NOMO-1 treated with DMSO at 0.1 percent for 48 hours (cell line): ENCODE measurements around the gene GAGE2A.
"Not testable (repeated sequence)": the region's sequence is repeated elsewhere in the genome, so short reads cannot be mapped to it uniquely, and the experiment has no call there.

ENCODE experiments used
- DNase-seq: peaks from one replicate; lab custom pipeline; 2025; ENCODE audit not compliant: unreplicated experiment; lab: John Stamatoyannopoulos, UW

The GAGE2A gene

DNA sequence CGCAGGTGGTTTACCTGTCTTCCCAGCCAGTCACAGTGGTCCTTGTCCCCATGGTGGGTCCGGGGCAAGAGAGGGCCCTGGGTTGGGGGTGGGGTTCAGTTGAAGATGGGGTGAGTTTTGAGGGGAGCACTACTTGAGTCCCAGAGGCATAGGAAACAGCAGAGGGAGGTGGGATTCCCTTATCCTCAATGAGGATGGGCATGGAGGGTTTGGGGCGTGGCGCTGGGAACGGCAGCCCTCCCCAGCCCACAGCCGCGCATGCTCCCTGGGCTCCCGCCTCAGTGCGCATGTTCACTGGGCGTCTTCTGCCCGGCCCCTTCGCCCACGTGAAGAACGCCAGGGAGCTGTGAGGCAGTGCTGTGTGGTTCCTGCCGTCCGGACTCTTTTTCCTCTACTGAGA is at the start of gene GAGE2A:
Gene GAGE2A, plus strand, starts transcription at position 301 of the 400 bp plus-strand sequence. CDS start 1,155 bp downstream, outside the sequence.
- not testable (repeated sequence) for DNase-seq

- not testable (repeated sequence) for DNase-seq
Measured at GRCh38 chrX:49541433-49541832, 47.9 kb upstream of the GAGE2A start, which contains the start of gene GAGE12D. Gene GAGE12D (plus strand): TSS chrX:49541733. CDS start chrX:49542888, 1,155 bp downstream.

GRCh38 chrX:49550989-49551388 is 38.3 kb upstream of the GAGE2A start, which contains the start of gene GAGE12E:
Gene GAGE12E (plus strand): TSS chrX:49551289. CDS start chrX:49552444, 1,155 bp downstream.
- DNase-seq = not testable (repeated sequence)

GRCh38 chrX:49560542-49560941 is 28.8 kb upstream of the GAGE2A start, which contains the start of gene GAGE12F:
Gene GAGE12F (plus strand): TSS chrX:49560842. CDS start chrX:49561997, 1,155 bp downstream.
- DNase-seq = not testable (repeated sequence)

GRCh38 chrX:49568728-49569127 is 20.6 kb upstream of the GAGE2A start:
- not testable (repeated sequence) for DNase-seq

DNA sequence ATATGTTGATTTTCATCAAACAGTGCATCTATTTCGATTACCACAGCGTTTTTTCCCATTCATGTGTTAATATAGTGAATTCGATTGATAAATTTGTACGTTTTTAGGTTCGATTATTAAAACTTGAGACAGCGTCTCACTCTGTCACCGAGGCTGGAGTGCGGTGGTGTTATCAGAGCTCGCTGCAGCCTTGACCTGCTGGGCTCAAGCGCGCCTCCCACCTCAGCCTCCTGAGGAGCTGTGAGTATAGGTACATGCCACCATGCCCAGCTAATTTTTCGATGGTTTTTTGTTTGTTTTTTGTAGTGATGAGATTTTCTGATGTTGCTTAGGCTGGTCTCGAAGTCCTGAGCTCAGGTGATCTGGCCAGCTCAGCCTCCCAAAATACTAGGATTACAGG is 20.1 kb upstream of the GAGE2A start:
- not testable (repeated sequence) for DNase-seq

DNA sequence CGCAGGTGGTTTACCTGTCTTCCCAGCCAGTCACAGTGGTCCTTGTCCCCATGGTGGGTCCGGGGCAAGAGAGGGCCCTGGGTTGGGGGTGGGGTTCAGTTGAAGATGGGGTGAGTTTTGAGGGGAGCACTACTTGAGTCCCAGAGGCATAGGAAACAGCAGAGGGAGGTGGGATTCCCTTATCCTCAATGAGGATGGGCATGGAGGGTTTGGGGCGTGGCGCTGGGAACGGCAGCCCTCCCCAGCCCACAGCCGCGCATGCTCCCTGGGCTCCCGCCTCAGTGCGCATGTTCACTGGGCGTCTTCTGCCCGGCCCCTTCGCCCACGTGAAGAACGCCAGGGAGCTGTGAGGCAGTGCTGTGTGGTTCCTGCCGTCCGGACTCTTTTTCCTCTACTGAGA is 19.2 kb upstream of the GAGE2A start, which contains the start of gene GAGE12G:
Gene GAGE12G, plus strand, starts transcription at position 301 of the 400 bp plus-strand sequence. CDS start 1,155 bp downstream, outside the sequence.
- DNase-seq = not testable (repeated sequence)

GRCh38 chrX:49579649-49580048 is 9.6 kb upstream of the GAGE2A start, which contains the start of gene GAGE12H:
Gene GAGE12H (plus strand): TSS chrX:49579949. CDS start chrX:49581104, 1,155 bp downstream.
- DNase-seq = not testable (repeated sequence)

- DNase-seq = not testable (repeated sequence)
Measured at GRCh38 chrX:49589769-49590478, 628 bp downstream of the GAGE2A start.

DNA sequence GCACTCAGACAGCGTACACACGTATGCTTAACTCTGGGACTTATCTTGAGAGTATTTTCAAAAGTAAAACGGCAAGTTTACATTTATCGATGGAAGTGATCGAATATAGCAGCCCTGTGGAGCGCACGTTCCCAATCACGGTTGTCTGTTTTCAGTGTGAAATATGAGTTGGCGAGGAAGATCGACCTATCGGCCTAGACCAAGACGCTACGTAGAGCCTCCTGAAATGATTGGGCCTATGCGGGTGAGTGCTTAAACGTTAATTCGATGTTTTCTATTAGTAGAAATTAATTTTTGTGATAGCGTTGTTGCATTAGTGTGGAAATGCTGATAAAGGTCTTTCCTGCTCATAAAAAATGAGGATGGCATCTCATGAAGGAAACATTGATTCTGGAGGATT is 1.2 kb downstream of the GAGE2A start:
- not testable (repeated sequence) for DNase-seq

DNA sequence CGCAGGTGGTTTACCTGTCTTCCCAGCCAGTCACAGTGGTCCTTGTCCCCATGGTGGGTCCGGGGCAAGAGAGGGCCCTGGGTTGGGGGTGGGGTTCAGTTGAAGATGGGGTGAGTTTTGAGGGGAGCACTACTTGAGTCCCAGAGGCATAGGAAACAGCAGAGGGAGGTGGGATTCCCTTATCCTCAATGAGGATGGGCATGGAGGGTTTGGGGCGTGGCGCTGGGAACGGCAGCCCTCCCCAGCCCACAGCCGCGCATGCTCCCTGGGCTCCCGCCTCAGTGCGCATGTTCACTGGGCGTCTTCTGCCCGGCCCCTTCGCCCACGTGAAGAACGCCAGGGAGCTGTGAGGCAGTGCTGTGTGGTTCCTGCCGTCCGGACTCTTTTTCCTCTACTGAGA is 9.4 kb downstream of the GAGE2A start, which contains the start of gene GAGE1:
Gene GAGE1, plus strand, starts transcription at position 301 of the 400 bp plus-strand sequence. CDS start 1,155 bp downstream, outside the sequence.
- DNase-seq = not testable (repeated sequence)

GRCh38 chrX:49610718-49611310 is 21.5 kb downstream of the GAGE2A start:
- no peak for DNase-seq

- DNase-seq = no peak
Measured at GRCh38 chrX:49618574-49618973, 29.3 kb downstream of the GAGE2A start.

DNA sequence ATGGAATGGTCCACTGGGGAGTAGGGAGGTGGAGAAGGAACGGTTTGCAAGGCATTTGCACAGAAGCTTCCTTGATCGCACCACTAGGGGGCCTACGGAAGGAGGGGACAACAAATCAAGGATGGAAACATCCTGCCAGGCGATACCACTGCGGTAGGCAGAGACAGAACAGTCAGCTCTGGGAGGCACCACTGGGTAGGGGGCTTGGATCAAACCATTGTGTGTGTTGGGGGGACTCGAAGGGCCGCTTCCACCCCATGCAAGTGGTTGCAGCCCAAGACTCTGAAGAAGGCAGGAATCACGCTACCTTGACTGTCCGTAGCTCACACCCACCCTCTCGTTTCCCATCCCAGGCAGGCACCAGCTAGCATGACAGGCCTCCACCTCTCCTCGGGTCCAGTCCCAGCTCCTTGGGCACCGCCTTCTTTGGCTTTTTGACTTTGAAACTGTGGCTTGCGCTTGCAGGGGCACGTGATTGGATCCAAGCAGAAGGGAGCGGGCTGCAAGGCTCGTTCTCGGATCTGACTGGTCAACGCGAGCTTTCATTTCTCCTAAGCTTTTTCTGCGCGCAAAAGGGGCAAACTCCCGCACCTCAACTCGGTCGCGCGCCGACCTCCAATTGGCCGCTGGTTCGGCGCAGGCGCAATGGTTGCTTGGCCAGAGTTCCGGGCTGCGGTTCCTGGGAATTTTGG is 37.9 kb downstream of the GAGE2A start:
- no peak for DNase-seq

DNA sequence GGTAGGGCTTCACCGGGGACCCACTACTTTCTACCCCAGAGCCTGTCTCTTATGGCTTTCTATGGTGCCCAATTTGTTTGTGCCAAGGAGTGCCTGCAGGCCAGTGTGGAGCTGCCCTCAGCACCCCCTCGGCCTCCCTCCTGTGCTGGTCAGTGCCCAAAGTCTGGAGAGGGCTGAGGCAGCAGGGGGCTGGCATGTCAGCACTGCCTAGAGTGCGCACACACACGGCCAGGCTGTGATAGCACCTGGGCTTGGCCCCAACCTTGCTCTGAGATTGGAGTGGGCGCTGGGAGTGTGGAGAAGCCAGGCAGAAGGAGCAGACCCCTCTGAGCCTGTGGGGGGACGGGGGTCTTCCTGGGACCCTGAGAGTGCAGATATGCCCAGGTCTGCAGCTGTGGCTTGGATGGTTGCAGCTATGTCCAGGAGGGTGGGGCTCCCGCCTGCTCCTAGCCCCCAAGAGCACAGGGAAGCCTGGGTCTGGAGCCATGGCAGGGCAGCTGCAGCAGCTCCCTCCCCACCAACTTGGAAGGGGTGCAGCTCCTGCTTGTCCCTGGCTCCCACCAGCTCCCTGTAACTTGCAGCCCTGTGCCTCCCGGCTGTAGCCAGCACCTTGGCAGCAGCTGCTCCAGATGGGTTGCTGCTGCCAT is 55.8 kb downstream of the GAGE2A start:
- DNase-seq = no peak
